Panc1 (cell line): ENCODE results near the gene LYPD6B. TPM values are rescaled to one million over a fixed set of nuclear protein-coding genes. Genes with fewer than 3 reads are reported as not detected.

Source experiments
- ATAC-seq: fragments of 200-7000 bp; cut with Tn5 transposase; 2 replicates; pipeline ENCODE4 v1.9.1; 2020; ENCODE audit warnings: mild to moderate bottlenecking, moderate library complexity
- BruUV-seq: library from RNA; stranded (reverse); fragments of 400-500 nt; replicated peaks from 2 replicates; lab custom pipeline; 2021; lab: Mats Ljungman, UMichigan
- CTCF ChIA-PET: fragments of 300-600 bp; sonication (Branson Sonifier 250); formaldehyde crosslinking; loops from one replicate; lab custom pipeline; 2022; ENCODE audit warnings: antibody characterized with exemption; lab: Charles Lee
- POLR2A ChIA-PET: fragments of 300-600 bp; sonication (Branson Sonifier 250); formaldehyde crosslinking; loops from one replicate; lab custom pipeline; 2022; ENCODE audit warnings: antibody characterized with exemption; lab: Charles Lee
- DNase-seq: peaks from one replicate; pipeline ENCODE4 v3.0.0-alpha.2; 2010; ENCODE audit warnings: low read depth, low spot score
- H3K27ac ChIP-seq: 2 replicates; pipeline ENCODE4 v1.5.1; 2011; ENCODE audit warnings: mild to moderate bottlenecking, low read length, inconsistent platforms
- H3K27me3 ChIP-seq: fragments of 200-500 bp; sonication (Bioruptor generic); 2 replicates; pipeline ENCODE4 v1.6.0; 2014; ENCODE audit warnings: low read length, inconsistent platforms; ENCODE audit not compliant: control insufficient read depth, insufficient read depth
- H3K36me3 ChIP-seq: fragments of 200-500 bp; sonication (Bioruptor generic); 2 replicates; pipeline ENCODE4 v1.5.1; 2014; ENCODE audit warnings: inconsistent platforms, mild to moderate bottlenecking, low read length, moderate library complexity; ENCODE audit not compliant: control insufficient read depth, insufficient read depth
- H3K4me1 ChIP-seq: 2 replicates; pipeline ENCODE4 v1.5.1; 2011; ENCODE audit warnings: inconsistent platforms, mild to moderate bottlenecking, low read length, moderate library complexity; ENCODE audit not compliant: control insufficient read depth, insufficient read depth
- H3K4me3 ChIP-seq, 2 experiments: 2 replicates each; pipeline ENCODE4 v1.5.1; 2011 to 2012; ENCODE audit warnings: low read depth in 2 of 2, low read length in 2 of 2, mild to moderate bottlenecking in 2 of 2, inconsistent platforms in 1 of 2, moderate library complexity in 1 of 2
- H3K9me3 ChIP-seq: fragments of 200-500 bp; sonication (Bioruptor generic); 2 replicates; pipeline ENCODE4 v1.5.1; 2014; ENCODE audit warnings: low read depth, mild to moderate bottlenecking, inconsistent platforms, low read length, moderate library complexity; ENCODE audit not compliant: control insufficient read depth, insufficient read depth
- POLR2AphosphoS5 ChIP-seq: IDR thresholded peaks from 2 replicates; pipeline ENCODE4 v1.6.1; 2012; ENCODE audit warnings: mild to moderate bottlenecking, low read depth, low read length, moderate library complexity
- SIN3A ChIP-seq: IDR thresholded peaks from 2 replicates; pipeline ENCODE4 v1.6.1; 2012; ENCODE audit warnings: low read depth, mild to moderate bottlenecking, low read length, moderate library complexity, borderline replicate concordance; ENCODE audit not compliant: insufficient read depth
- TCF7L2 ChIP-seq: IDR thresholded peaks from 2 replicates; pipeline ENCODE4 v1.6.1; 2011; ENCODE audit warnings: mild to moderate bottlenecking, low read depth, low read length, inconsistent platforms
- in situ Hi-C: cut with HindIII; loops from 2 replicates; pipeline ENCODE4 v1.10.0; 2016; ENCODE audit warnings: low sequenced_read_pairs, low pct_unique_long_range_greater_than_20kb
- intact Hi-C: fragments of 100-400 bp; cut with micrococcal nuclease; formaldehyde crosslinking; loops from one replicate; pipeline ENCODE4 v1.10.0; 2022; ENCODE audit not compliant: unreplicated experiment
- total RNA-seq: library from RNA; stranded (reverse); gene quantifications from one replicate; pipeline ENCODE4 v1.2.1, GENCODE V29; 2021; ENCODE audit not compliant: unreplicated experiment
- TF ChIP-seq, protein P1 (sequence below): fragments of 450-650 bp; IDR thresholded peaks from 2 replicates; pipeline ENCODE4 v1.5.1; 2017; ENCODE audit warnings: mild to moderate bottlenecking
- TF ChIP-seq, protein P2 (sequence below), 2 experiments: IDR thresholded peaks; 2 replicates each; pipeline ENCODE4 v1.6.1; 2011 to 2012; ENCODE audit warnings: low read depth in 2 of 2, control low read depth in 1 of 2, low read length in 1 of 2, mild to moderate bottlenecking in 1 of 2, moderate library complexity in 1 of 2; ENCODE audit not compliant: insufficient read depth in 1 of 2

LYPD6B gene
- total RNA-seq, 1 experiment from 2014 or later = 2.2 TPM

DNA sequence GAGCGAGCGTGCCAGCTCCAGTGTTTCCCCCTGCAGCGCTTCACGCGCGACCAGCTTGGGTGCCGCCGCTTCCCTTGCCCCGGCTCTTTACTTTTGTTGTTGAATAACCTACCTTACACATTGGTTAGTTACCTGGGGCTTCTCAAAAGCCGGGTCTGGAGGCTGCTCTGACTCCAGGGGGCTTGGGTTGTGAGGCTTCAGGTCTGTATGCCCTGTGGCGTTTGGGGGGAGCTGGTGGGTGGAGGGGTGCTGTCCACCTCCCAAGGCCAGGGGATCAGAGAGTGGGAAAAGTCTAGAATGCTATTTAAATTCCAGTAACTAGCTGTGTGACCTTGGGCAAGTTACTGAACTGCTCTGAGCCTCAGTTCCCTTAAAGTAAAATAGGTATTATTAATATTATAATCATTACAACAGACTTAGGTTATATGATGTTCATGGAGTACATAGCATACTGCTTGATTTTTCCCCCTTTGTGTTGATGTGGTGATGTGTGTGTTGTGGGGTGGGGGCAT is 770 bp downstream of the LYPD6B start:
- intact Hi-C loops (no loop called here), in situ Hi-C loops (no loop called here)
- H3K27ac ChIP-seq = no peak overlapping the region
- ChIA-PET CTCF (no interaction called here), POLR2A (no interaction called here)
- H3K27me3 ChIP-seq = peaks cover 17% of the 10 kb centered on the region
- BruUV-seq = no TSS peak
- no peaks in the 10 kb centered on the region for H3K36me3 ChIP-seq
- DNase-seq (no peak), ATAC-seq (0 out of 2 replicates have a peak, but pooled peaks have one; percentile 6)
- no peaks in the 10 kb centered on the region for H3K4me1 ChIP-seq
- H3K4me3 ChIP-seq = peak overlapping the region in 1 of 2 experiments; percentile 37; a peak in 2 of 4 replicates
- H3K9me3 ChIP-seq = no peaks in the 10 kb centered on the region
- TF ChIP-seq POLR2AphosphoS5 (no peak), SIN3A (no peak), TCF7L2 (no peak)
- TF ChIP-seq, protein P1, sequence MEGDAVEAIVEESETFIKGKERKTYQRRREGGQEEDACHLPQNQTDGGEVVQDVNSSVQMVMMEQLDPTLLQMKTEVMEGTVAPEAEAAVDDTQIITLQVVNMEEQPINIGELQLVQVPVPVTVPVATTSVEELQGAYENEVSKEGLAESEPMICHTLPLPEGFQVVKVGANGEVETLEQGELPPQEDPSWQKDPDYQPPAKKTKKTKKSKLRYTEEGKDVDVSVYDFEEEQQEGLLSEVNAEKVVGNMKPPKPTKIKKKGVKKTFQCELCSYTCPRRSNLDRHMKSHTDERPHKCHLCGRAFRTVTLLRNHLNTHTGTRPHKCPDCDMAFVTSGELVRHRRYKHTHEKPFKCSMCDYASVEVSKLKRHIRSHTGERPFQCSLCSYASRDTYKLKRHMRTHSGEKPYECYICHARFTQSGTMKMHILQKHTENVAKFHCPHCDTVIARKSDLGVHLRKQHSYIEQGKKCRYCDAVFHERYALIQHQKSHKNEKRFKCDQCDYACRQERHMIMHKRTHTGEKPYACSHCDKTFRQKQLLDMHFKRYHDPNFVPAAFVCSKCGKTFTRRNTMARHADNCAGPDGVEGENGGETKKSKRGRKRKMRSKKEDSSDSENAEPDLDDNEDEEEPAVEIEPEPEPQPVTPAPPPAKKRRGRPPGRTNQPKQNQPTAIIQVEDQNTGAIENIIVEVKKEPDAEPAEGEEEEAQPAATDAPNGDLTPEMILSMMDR = no peak
- TF ChIP-seq, protein P2, sequence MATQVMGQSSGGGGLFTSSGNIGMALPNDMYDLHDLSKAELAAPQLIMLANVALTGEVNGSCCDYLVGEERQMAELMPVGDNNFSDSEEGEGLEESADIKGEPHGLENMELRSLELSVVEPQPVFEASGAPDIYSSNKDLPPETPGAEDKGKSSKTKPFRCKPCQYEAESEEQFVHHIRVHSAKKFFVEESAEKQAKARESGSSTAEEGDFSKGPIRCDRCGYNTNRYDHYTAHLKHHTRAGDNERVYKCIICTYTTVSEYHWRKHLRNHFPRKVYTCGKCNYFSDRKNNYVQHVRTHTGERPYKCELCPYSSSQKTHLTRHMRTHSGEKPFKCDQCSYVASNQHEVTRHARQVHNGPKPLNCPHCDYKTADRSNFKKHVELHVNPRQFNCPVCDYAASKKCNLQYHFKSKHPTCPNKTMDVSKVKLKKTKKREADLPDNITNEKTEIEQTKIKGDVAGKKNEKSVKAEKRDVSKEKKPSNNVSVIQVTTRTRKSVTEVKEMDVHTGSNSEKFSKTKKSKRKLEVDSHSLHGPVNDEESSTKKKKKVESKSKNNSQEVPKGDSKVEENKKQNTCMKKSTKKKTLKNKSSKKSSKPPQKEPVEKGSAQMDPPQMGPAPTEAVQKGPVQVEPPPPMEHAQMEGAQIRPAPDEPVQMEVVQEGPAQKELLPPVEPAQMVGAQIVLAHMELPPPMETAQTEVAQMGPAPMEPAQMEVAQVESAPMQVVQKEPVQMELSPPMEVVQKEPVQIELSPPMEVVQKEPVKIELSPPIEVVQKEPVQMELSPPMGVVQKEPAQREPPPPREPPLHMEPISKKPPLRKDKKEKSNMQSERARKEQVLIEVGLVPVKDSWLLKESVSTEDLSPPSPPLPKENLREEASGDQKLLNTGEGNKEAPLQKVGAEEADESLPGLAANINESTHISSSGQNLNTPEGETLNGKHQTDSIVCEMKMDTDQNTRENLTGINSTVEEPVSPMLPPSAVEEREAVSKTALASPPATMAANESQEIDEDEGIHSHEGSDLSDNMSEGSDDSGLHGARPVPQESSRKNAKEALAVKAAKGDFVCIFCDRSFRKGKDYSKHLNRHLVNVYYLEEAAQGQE (IDR thresholded peaks at IDR 0.05; ENCODE audit: insufficient read depth in 1 of 2, low read depth in 2 of 2, low read length in 1 of 2) = no peak

DNA sequence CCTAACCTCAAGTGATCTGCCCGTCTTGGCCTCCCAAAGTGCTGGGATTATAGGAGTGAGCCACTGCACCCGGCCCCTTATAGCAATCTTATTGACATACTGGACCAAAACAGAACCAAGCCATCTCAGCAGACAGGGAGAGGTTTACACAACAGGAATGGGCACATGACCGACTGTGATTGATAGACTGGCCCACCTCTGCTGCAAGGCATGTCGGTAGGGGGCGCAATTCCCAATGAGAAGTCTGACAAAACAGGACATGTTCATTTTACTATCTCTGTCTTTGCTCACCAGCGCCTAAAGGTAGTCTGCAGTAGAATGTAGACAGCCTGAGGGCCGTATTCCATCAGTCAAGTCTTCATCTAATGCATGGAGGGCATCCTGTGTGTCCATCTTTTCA is 2.0 kb downstream of the LYPD6B start:
- no peak for TF ChIP-seq SIN3A
- TF ChIP-seq, protein P1 = peak; percentile 71
- TF ChIP-seq, protein P2 (IDR thresholded peaks at IDR 0.05; ENCODE audit: insufficient read depth in 1 of 2, low read depth in 2 of 2, low read length in 1 of 2) = no peak
- no peak for TF ChIP-seq TCF7L2
- Histone ChIP-seq H3K4me1 (no peaks in the 10 kb centered on the region), H3K4me3 (no peak overlapping the region), H3K27ac (no peak overlapping the region), H3K36me3 (no peaks in the 10 kb centered on the region), H3K9me3 (no peaks in the 10 kb centered on the region), H3K27me3 (peaks cover 14% of the 10 kb centered on the region)
- no TSS peak for BruUV-seq
- ChIA-PET CTCF (no interaction called here), POLR2A (no interaction called here)
- in situ Hi-C loops (no loop called here), intact Hi-C loops (no loop called here)
- DNase-seq = no peak
- ATAC-seq = no peak
